ENCODE data around the gene CEP68.

The CEP68 gene

GRCh38 chr2:65054749-65055421, 1.3 kb upstream of the CEP68 start:
- FAIRE-seq (no peak), DNase-seq (ENCODE audit: insufficient read length, low spot score) (no peak)
- TF ChIP-seq POLR2A (IDR thresholded peaks at IDR 0.05; ENCODE audit: low read depth, low read length) (no peak), PAX5 (IDR thresholded peaks at IDR 0.05; ENCODE audit: insufficient read depth, low read length, severe bottlenecking) (no peak), SPI1 (IDR thresholded peaks at IDR 0.05; ENCODE audit: low read depth, low read length) (no peak), TAF1 (IDR thresholded peaks at IDR 0.05; ENCODE audit: low read depth, low read length) (no peak), POU2F2 (IDR thresholded peaks at IDR 0.05; ENCODE audit: low read depth, low read length) (no peak), POLR2AphosphoS5 (IDR thresholded peaks at IDR 0.05; ENCODE audit: low read depth, low read length) (no peak)

GRCh38 chr2:65055422-65056214, 598 bp upstream of the CEP68 start:
- DNase-seq (ENCODE audit: insufficient read length, low spot score) = no peak
- TF ChIP-seq POLR2A (IDR thresholded peaks at IDR 0.05; ENCODE audit: low read depth, low read length) (no peak), POLR2AphosphoS5 (IDR thresholded peaks at IDR 0.05; ENCODE audit: low read depth, low read length) (no peak), TAF1 (IDR thresholded peaks at IDR 0.05; ENCODE audit: low read depth, low read length) (no peak), POU2F2 (IDR thresholded peaks at IDR 0.05; ENCODE audit: low read depth, low read length) (no peak), PAX5 (IDR thresholded peaks at IDR 0.05; ENCODE audit: insufficient read depth, low read length, severe bottlenecking) (no peak), SPI1 (IDR thresholded peaks at IDR 0.05; ENCODE audit: low read depth, low read length) (no peak)
- FAIRE-seq = no peak

GRCh38 chr2:65057054-65057375, 799 bp downstream of the CEP68 start:
- FAIRE-seq (no peak), DNase-seq (ENCODE audit: insufficient read length, low spot score) (no peak)
- TF ChIP-seq PAX5 (IDR thresholded peaks at IDR 0.05; ENCODE audit: insufficient read depth, low read length, severe bottlenecking) (no peak), POLR2AphosphoS5 (IDR thresholded peaks at IDR 0.05; ENCODE audit: low read depth, low read length) (0 out of 2 replicates have a peak, but pooled peaks have one; percentile 18)

GRCh38 chr2:65057391-65058052, 1.3 kb downstream of the CEP68 start:
- TF ChIP-seq PAX5 (IDR thresholded peaks at IDR 0.05; ENCODE audit: insufficient read depth, low read length, severe bottlenecking) = no peak
- TF ChIP-seq SPI1 (IDR thresholded peaks at IDR 0.05; ENCODE audit: low read depth, low read length) = peak; percentile 77
- FAIRE-seq (peak; percentile 82), DNase-seq (ENCODE audit: insufficient read length, low spot score) (peak; percentile 35)

GRCh38 chr2:65059071-65059470, 2.9 kb downstream of the CEP68 start:
- DNase-seq (ENCODE audit: insufficient read length, low spot score) = no peak
- no peak for FAIRE-seq

GRCh38 chr2:65061146-65061909, 5.1 kb downstream of the CEP68 start:
- no peak for FAIRE-seq
- no peak for DNase-seq (ENCODE audit: insufficient read length, low spot score)
- TF ChIP-seq SPI1 (IDR thresholded peaks at IDR 0.05; ENCODE audit: low read depth, low read length) (no peak), POLR2AphosphoS5 (IDR thresholded peaks at IDR 0.05; ENCODE audit: low read depth, low read length) (no peak), PAX5 (IDR thresholded peaks at IDR 0.05; ENCODE audit: insufficient read depth, low read length, severe bottlenecking) (no peak), POLR2A (IDR thresholded peaks at IDR 0.05; ENCODE audit: low read depth, low read length) (no peak), TAF1 (IDR thresholded peaks at IDR 0.05; ENCODE audit: low read depth, low read length) (no peak), POU2F2 (IDR thresholded peaks at IDR 0.05; ENCODE audit: low read depth, low read length) (no peak)

More at GRCh38 chr2:65059071-65059470, 2.9 kb downstream of the CEP68 start:
- no peak for TF ChIP-seq PAX5 (IDR thresholded peaks at IDR 0.05; ENCODE audit: insufficient read depth, low read length, severe bottlenecking)
- no peak for TF ChIP-seq POLR2A (IDR thresholded peaks at IDR 0.05; ENCODE audit: low read depth, low read length)
- TF ChIP-seq POLR2AphosphoS5 (IDR thresholded peaks at IDR 0.05; ENCODE audit: low read depth, low read length) = no peak
- no peak for TF ChIP-seq TAF1 (IDR thresholded peaks at IDR 0.05; ENCODE audit: low read depth, low read length)
- no peak for TF ChIP-seq SPI1 (IDR thresholded peaks at IDR 0.05; ENCODE audit: low read depth, low read length)
- no peak for TF ChIP-seq POU2F2 (IDR thresholded peaks at IDR 0.05; ENCODE audit: low read depth, low read length)

- FAIRE-seq = no peak
- DNase-seq (ENCODE audit: insufficient read length, low spot score) = no peak
- TF ChIP-seq TAF1 (IDR thresholded peaks at IDR 0.05; ENCODE audit: low read depth, low read length) (no peak), POU2F2 (IDR thresholded peaks at IDR 0.05; ENCODE audit: low read depth, low read length) (no peak), POLR2A (IDR thresholded peaks at IDR 0.05; ENCODE audit: low read depth, low read length) (no peak), PAX5 (IDR thresholded peaks at IDR 0.05; ENCODE audit: insufficient read depth, low read length, severe bottlenecking) (no peak), POLR2AphosphoS5 (IDR thresholded peaks at IDR 0.05; ENCODE audit: low read depth, low read length) (no peak)
Observed at GRCh38 chr2:65061910-65062339, 5.7 kb downstream of the CEP68 start.

- no peak for TF ChIP-seq TAF1 (IDR thresholded peaks at IDR 0.05; ENCODE audit: low read depth, low read length)
- no peak for TF ChIP-seq POLR2AphosphoS5 (IDR thresholded peaks at IDR 0.05; ENCODE audit: low read depth, low read length)
- TF ChIP-seq SPI1 (IDR thresholded peaks at IDR 0.05; ENCODE audit: low read depth, low read length) = no peak
- TF ChIP-seq PAX5 (IDR thresholded peaks at IDR 0.05; ENCODE audit: insufficient read depth, low read length, severe bottlenecking) = no peak
- TF ChIP-seq POU2F2 (IDR thresholded peaks at IDR 0.05; ENCODE audit: low read depth, low read length) = no peak
- TF ChIP-seq POLR2A (IDR thresholded peaks at IDR 0.05; ENCODE audit: low read depth, low read length) = no peak
- no peak for FAIRE-seq
- DNase-seq (ENCODE audit: insufficient read length, low spot score) = no peak
Observed at GRCh38 chr2:65062843-65063825, 6.9 kb downstream of the CEP68 start.

Measured in GM12891 (cell line).